Left forelimb (tissue), 1 donor: ENCODE results near the gene ITGA8.
"Not testable (repeated sequence)": the region's sequence is repeated elsewhere in the genome, so short reads cannot be mapped to it uniquely, and the experiment has no call there.

Source experiments
- DNase-seq: peaks from one replicate; pipeline ENCODE4 v3.0.0-alpha.2; 2018; ENCODE audit warnings: low spot score

ITGA8 gene

DNA sequence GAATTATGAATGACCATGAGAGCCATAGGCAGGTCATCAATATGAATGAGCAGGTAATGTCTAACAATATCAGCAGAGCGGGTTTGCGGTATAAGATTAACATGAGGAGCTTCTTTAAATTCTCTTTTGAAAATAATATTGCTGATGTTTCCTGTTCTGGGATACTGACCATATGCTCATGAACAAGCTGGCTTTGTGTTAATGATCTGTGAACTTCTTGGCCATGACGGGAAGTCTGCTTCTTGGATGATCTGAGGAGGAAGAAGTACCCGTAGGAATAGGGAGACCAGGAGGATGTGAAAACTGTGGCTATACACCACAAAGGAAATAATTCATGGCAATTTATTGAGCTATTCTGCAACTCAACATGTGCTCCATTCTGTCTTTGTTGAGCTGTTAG is 38.6 kb downstream of the ITGA8 start:
- no peak for DNase-seq

GRCh38 chr10:15678851-15679250 is 40.9 kb downstream of the ITGA8 start:
- no peak for DNase-seq

DNA sequence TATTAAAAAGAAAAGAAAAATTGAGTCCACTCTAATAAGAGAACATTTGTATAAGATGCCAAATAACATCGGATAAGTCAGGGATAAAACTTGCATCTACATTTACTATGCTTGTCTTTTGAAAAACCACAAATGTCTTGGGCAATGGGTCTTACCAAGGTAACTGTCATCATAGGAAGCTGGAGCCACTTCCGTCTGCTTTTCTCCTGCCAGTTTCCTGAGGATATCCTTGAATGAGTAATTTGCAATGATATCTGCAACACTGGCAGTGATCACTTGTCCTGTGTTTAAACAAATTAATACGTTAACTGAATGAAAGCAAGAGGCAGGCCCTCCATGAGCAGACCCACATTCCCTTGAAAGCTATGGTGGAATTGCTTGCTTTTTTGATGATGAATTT is 47.3 kb downstream of the ITGA8 start:
- no peak for DNase-seq

DNA sequence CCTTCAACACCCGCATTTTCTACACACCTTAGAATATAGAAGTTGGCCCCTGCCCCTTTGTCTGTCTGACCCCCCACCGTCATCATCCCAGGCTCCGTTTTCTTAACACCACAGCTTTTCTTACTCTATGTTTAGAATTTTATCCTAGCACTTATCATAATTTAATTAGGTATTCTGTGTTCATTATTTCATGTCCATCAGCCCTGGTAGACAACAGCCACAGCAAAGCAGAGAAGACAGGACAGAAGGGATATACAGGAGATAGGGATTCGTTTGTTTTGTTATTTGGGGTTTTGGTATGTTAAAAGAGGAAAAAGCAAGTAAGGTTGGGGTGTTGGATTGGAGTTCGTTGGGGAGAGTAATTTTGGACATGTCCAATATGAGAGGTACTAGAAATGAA is 48.8 kb downstream of the ITGA8 start:
- no peak for DNase-seq

GRCh38 chr10:15661574-15661973 is 58.1 kb downstream of the ITGA8 start:
- DNase-seq, result no peak

DNA sequence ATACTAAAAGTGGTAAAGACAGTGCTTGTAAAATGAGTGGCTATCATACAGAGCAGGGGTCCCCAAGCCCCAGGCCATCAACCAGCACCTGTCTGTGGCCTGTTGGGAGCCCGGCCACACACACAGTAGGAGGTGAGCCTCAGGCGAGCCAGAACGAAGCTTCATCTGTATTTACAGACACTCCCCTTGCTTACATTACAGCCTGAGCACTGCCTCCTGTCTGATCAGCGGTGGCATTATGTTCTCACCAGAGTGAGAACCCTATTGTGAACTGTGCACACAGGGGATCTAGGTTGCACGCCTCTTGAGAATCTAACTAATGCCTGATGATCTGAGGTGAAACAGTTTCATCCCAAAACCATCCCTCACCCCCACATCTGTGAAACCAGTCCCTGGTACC is 58.7 kb downstream of the ITGA8 start:
- DNase-seq, result no peak

DNA sequence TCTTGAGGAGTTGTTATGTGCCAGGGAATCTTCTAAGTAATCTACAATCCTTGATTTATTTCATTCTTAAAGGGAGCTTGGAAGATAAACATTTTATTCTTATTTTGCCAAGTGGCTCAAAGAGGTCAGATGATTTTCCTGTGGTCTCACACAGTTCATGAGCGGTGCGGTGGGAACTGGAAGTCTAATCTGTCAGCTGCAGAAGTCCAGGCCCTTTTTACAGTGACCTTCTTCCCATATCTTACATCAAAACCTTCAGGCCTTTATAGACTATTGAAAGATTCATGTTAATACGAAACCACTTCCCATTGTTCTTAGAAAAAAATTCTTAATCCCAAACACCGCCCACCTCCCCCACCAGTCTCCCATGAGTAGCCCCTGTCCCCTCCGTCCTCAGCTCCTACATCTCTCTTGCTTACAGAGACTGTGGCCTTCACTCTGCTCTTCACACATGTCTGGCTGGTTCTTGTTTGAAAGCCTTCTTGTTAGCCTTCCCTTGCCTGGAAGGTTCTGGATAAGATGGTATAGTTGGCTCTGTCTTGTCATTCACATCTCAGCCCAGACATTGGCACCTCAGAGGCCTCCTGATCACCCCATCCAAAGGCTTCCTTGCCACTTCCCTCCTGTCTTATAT is 61.5 kb downstream of the ITGA8 start:
- DNase-seq, result no peak

DNA sequence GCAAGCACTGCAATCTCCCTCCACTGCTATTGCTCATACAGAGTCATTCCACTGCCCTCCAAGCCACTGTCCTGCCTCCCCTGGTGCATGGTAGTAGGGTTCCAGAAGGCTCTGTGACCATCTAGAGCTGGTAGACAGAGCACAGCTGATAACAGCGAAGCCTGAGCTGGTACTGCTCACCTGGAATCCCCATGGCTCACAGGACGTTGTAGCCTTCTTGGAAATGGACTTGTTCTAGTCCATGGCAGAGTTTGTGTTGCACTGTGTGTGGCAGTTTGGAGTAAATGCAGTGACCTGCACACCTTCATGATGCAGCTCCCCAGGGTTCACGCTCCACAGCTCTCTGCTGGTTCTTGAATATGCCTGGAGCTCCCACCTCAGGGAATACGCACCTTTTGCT is 67.0 kb downstream of the ITGA8 start:
- no peak for DNase-seq

GRCh38 chr10:15652117-15652516 is 67.6 kb downstream of the ITGA8 start:
- no peak for DNase-seq

DNA sequence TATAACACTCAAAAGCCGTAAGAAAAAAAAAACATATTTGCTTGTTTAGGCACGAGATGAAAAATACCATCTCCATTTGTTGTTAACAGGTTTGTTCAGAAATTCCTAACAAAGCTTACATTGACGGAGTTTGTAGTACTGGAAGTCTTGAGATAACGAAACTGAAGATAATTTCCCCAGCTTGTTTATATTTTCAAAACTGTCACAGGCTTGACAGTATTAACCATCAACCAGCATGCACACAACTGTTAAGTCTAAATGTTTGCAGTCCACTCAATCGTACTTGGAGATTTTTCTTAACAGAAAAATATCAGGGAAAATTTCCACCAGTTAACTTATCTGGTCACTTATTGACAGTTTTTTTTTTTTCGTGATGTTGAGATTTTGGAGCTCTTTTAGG is 68.5 kb downstream of the ITGA8 start:
- no peak for DNase-seq

- no peak for DNase-seq
These were observed 77.6 kb downstream of the ITGA8 start for GRCh38 chr10:15642095-15642494.

DNA sequence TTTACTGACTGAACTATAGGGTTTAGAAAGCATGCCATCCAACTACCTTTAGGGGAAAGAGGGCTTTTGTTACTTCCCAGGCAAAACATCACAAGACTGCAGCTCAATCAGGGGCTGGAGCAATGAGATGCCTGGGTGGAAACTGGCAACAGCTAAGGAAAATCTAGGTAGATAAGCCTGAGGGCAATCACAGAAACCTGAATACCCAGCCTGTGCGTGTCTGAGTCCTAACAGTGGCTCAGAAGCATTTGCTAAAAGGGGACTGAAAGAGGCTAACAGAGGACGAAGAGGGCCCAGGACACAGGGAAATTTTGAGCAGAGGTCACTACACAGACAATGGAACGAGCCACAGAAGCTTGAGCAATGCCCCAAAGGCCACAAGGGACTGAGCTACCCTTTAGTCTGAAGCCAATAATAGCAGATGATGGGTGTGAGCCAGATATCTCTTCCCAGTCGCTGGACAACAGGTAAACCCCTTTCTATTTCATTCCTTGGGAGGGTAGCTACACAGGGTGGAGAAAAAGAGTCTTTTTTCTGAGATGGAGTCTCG is 79.1 kb downstream of the ITGA8 start:
- DNase-seq, result no peak

DNA sequence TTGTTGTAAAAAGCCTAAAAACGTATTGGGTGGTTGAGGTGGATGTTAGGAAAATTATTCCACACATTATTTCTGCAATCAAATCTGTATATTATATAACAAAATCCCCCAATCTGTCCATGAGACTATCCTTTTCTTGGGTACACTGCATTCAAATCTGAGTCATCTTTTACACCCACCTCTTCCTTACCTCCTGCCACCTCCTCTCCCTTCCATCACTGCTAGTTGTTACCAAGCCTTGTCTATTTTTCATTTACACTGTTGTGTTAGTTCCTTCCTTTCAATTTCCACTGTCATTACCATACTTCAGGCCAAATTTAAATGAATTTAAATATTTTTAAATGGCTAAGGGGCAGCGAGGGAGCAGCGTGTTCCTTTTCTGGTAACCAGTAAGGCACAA is 83.3 kb downstream of the ITGA8 start:
- no peak for DNase-seq

- DNase-seq, result no peak
These were observed 87.1 kb downstream of the ITGA8 start for GRCh38 chr10:15632456-15633091.

DNA sequence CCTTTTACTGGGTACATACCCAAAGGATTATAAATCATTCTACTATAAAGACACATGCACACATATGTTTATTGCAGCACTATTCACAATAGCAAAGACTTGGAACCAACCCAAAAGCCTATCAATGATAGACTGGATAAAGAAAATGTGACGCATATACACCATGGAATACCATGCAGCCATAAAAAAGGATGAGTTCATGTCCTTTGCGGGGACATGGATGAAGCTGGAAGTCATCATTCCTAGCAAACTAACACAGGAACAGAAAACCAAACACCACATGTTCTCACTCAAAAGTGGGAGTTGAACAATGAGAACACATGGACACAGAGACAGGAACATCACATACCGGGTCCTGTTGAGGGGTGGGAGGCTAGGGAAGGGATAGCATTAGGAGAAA is 88.5 kb downstream of the ITGA8 start:
- DNase-seq, result not testable (repeated sequence)

DNA sequence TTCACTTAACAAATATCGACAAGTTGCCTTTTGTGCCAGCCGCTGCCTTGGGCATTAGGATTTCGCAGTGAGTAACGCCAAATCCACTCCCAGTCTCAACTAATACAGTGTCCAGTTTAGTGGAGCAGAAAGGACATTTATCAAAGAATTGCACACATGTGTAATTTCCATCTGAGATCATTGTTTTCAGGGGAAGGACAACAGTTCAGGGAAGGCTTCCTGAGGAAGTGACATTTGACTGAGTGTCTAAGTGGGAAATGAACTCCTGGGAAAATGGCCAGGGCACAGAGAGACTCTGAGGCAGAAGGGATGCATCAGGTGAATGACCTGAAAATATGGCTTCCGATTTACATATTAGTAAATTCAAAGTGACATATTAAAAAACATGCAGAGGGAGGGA is 89.4 kb downstream of the ITGA8 start:
- DNase-seq, result no peak

GRCh38 chr10:15627617-15628196 is 92.0 kb downstream of the ITGA8 start:
- no peak for DNase-seq

DNA sequence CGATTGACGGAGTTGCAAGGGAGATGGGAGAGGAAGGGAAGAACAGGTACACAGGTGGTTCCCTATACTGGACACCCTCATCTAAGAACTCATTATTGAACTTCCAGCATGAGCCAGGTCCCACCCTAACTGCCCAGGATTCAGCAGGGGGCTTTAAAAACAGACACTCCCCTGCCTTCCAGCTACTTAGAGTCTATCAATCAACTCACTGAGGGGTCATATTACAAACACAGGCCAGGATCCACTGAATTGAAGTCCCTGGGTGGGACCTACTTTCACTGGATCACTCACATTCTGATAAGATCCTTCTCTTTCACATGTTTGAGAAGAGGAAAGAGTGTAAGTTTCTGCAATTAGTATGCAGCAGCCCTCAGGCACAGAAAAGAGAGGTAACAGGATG is 92.8 kb downstream of the ITGA8 start:
- DNase-seq, result no peak

- DNase-seq, result no peak
These were observed 94.5 kb downstream of the ITGA8 start for GRCh38 chr10:15625261-15625660.

DNA sequence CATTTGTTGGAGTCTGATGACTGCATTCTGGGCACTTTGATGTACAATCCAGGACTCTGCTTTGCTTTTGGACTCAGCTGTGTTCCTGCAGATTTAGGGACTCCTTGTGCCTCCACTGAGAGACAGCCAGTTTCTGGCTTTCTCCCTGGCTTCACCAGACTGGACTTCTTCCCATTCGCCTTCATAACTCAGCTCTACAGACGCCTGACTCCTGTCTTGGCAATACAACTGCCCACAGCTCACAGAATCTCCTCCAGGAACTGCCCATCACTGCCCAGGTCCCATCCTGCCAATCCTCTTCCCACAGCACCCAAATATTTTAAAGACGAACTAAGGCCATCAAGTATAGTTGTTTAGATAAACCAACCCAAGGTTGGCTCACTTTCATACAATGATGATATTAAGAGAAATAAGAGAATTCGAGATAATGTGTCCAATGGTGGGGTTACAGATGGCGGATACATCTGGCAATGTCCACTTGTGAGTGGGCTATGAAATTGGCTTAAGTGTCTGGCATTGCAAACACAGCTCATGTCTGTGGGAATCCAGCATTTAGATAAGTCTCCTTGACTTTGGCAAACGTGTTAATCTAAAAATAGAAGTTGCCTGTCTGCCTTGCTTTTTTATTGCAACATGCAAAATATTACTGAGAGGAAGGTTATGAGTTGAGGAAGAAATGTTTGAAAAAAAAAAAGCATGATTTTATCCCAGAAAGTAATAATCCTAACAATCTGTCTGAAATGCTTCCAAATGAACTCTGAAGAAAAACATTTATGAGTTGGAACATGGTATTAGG is 95.1 kb downstream of the ITGA8 start:
- DNase-seq, result no peak

DNA sequence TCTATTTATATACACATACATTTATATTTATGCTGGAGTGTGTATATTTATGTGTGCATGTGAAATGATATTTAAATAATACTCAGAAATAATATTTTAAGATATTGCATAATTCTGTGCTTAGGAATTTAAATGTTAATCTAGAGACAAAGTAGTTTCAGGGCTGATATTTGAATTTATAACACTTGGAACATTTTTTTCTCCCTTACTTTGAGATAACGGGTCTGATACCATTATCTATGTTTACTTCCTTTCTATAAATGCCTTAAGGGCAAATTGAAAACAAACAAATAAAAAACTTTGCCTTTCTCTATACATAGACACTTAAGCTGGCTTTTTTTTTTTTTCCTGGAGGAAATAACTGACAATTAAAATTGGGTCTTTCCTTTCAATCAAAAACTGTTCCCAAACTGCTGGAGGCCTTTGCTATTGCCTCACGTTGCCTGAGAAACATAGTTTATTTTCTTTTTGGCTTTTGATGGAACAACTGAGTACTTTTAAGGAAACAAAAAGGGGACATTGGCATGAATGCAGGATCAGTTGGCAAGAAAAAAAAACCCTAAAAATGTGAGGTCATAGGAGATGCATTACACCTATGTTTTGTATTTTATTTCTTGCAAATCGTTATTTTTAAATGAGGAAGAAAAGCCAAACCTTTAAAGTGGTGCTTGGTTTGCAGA is 98.7 kb downstream of the ITGA8 start:
- DNase-seq, result no peak

DNA sequence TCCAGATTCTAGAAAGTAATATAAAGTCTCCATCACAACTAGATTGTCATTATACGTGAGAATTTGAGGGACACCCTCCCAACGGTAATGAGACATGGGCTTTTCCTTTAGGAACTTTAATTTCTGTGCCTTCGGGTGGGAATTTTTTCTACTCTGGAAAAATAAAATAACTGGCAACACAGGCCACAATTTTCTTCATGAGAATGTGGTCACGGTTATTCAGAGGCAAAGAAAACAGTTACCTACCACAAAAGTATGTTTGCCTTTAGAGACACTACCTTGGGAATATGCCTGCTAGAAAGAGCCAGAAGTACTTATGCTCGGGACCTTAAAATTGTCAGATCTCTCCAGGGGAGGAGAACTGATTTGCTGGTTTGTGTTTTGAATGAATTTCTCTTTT is 99.4 kb downstream of the ITGA8 start:
- DNase-seq, result no peak
